ENCODE results near the gene SLC25A44.

DNA sequence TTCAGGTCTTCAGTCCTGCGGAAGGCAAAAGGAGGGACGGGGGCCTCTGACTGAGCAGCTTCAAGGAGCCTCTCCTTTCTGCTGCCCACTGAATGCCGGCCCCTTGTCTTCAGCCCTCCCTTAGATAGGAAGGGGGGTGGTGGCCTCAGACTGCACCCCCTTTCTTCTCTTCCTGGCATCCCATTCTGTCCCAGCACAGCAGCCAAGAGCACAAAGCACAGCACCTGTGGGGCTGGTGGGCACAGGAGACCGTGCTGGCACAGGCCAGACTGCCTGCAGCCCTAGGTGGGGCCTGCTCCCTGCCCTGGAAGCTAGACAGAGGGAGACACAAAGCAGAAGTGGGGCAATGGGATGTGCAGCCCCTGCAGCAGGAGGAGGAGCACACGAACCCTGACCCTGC lies 55.7 kb downstream of the SLC25A44 start:
- TF ChIP-seq, protein P1, sequence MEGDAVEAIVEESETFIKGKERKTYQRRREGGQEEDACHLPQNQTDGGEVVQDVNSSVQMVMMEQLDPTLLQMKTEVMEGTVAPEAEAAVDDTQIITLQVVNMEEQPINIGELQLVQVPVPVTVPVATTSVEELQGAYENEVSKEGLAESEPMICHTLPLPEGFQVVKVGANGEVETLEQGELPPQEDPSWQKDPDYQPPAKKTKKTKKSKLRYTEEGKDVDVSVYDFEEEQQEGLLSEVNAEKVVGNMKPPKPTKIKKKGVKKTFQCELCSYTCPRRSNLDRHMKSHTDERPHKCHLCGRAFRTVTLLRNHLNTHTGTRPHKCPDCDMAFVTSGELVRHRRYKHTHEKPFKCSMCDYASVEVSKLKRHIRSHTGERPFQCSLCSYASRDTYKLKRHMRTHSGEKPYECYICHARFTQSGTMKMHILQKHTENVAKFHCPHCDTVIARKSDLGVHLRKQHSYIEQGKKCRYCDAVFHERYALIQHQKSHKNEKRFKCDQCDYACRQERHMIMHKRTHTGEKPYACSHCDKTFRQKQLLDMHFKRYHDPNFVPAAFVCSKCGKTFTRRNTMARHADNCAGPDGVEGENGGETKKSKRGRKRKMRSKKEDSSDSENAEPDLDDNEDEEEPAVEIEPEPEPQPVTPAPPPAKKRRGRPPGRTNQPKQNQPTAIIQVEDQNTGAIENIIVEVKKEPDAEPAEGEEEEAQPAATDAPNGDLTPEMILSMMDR (conservative IDR thresholded peaks at IDR 0.05; ENCODE audit: low read depth, low read length): no peak
- TF ChIP-seq EZH2 (IDR thresholded peaks at IDR 0.05; ENCODE audit: borderline replicate concordance, low read depth, low read length, poor library complexity, severe bottlenecking): no peak
